KBM-7 (cell line): ENCODE results near the gene HHAT.

ENCODE experiments used
- DNase-seq: peaks from one replicate; pipeline ENCODE4 v3.0.0-alpha.2; 2015
- in situ Hi-C: fragments of 300-500 bp; cut with MboI; formaldehyde crosslinking; loops from 2 replicates; pipeline ENCODE4 v1.14.3; 2020; ENCODE audit warnings: low sequenced_read_pairs, low pct_unique_long_range_greater_than_20kb, mixed read lengths

HHAT gene

GRCh38 chr1:210600421-210601159 is 271.9 kb downstream of the HHAT start:
- DNase-seq, result no peak
- in situ Hi-C loops, result no loop called here

DNA sequence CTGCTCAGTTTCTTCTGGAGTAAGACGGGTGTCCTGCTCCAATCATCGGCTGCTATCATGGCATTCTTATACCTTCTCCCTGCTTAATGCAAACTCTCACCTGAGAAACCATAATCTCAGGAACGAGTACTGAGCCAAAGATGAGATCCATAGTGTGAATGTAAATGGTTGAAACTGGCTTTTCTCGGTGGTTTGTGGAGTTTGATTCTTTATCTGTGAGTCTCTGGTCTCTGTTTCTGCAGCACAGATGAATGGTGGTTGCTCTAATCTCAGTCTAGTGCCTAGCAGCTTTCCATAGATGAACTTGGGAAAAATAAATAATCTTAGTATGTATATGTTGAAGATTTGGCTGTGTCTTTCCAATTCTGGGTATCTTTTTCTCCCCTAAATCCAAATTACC is 274.4 kb downstream of the HHAT start:
- no peak for DNase-seq
- in situ Hi-C loops, result no loop called here

GRCh38 chr1:210605099-210605498 is 276.4 kb downstream of the HHAT start:
- no peak for DNase-seq
- in situ Hi-C loops, result no loop called here

GRCh38 chr1:210607361-210607760 is 278.7 kb downstream of the HHAT start:
- DNase-seq, result no peak
- in situ Hi-C loops, result no loop called here

DNA sequence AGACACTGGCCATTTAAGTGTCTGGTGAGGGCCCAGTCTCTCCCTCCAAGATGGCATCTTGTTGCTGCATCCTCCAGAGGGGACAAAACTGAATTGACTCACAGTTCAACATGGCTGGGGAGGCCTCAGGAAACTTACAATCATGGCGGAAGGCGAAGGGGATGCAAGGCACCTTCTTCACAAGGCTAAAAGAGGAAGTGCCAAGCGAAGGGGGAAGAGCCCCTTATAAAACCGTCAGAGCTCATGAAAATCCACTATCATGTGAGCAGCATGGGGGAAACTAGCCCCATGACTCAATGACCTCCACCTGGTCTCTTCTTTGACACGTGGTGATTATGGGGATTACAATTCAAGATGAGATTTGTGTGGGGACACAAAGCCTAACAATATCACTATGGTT is 280.1 kb downstream of the HHAT start:
- peak; percentile 2 for DNase-seq

DNA sequence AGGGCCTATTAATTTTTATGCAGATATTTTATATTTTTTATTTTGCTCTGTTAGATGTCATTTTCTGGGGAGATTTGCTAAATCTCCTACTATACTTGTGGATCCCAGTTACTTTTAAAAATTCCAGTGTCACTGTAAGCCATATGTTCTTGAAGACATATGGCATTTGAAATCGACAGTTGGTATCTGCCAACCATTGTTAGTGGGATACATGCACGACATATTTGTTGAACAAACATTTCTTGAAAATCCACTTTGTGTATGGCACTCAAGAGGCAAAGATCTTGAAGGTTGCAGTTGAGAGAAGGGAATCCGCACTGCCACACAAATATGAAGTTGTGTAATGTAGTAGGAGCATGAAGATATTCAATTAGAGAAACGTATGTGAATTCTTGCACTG is 287.7 kb downstream of the HHAT start:
- in situ Hi-C loops, result no loop called here
- DNase-seq, result no peak

More for the DNA sequence above, 280.1 kb downstream of the HHAT start:
- in situ Hi-C loops, result no loop called here

DNA sequence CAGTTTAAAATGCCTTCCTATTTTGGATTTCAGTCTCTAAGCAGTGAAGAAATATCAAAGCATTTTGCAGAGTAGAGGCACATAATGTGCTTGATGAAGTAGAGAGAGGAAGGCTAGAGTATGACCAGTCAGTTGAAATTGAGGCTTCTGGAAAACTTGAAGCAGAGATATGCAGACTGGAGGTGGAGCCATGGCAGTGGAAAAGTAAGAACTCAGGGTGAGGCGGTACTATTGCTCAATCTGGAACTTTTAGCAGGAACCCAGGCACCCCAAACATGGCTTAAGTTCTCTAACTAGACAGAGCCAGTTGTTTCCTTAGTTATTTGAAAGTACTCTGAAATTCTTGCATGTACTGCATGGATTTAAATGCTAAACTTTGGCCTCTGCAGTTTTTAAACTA is 288.6 kb downstream of the HHAT start:
- DNase-seq, result no peak
- in situ Hi-C loops, result no loop called here

- no peak for DNase-seq
- in situ Hi-C loops, result no loop called here
Measured at GRCh38 chr1:210618369-210618768, 289.7 kb downstream of the HHAT start.

DNA sequence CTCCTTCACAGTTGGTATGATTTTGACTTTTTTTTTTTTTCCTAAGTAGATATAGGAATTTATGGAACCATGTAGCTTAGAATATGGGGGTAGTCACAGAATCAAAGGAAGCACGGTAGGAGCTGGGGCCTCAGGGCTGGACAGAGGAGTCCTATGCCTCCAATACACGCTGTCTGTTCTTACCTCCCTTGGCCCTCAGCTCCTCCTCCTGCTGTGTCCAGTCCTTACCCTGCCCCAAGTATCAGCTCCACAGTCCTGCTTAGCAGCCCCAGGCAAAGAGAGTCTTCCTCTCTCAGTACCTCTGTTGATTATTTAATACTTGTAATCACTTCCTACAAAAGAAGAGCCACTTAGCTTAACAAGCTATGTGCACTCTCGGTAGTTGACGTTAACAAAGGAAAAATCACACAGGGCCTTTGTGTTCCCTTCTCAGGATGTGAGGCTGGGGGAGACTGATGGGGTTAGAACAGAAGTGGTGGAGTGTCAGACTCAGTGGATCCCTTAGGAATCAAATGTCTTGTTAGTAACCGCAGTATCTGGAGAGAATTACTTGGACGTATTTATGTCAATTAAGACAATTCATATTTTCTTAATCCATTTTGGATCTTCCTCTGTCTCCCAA is 292.3 kb downstream of the HHAT start:
- in situ Hi-C loops, result no loop called here

GRCh38 chr1:210621712-210622111 is 293.0 kb downstream of the HHAT start:
- in situ Hi-C loops, result no loop called here

More for the DNA sequence above, 292.3 kb downstream of the HHAT start:
- no peak for DNase-seq

GRCh38 chr1:210624722-210625121 is 296.0 kb downstream of the HHAT start:
- in situ Hi-C loops, result no loop called here

More at GRCh38 chr1:210621712-210622111, 293.0 kb downstream of the HHAT start:
- DNase-seq, result no peak

GRCh38 chr1:210625715-210626114 is 297.0 kb downstream of the HHAT start:
- DNase-seq, result no peak
- in situ Hi-C loops, result no loop called here

More at GRCh38 chr1:210624722-210625121, 296.0 kb downstream of the HHAT start:
- DNase-seq, result no peak

GRCh38 chr1:210626341-210626740 is 297.6 kb downstream of the HHAT start:
- in situ Hi-C loops, result no loop called here
- DNase-seq, result no peak

- DNase-seq, result no peak
- in situ Hi-C loops, result no loop called here
Measured at GRCh38 chr1:210627755-210628154, 299.1 kb downstream of the HHAT start.

- in situ Hi-C loops, result no loop called here
Measured at GRCh38 chr1:210629276-210629675, 300.6 kb downstream of the HHAT start.

GRCh38 chr1:210631399-210631798 is 302.7 kb downstream of the HHAT start:
- in situ Hi-C loops, result no loop called here
- no peak for DNase-seq

More at GRCh38 chr1:210629276-210629675, 300.6 kb downstream of the HHAT start:
- no peak for DNase-seq

DNA sequence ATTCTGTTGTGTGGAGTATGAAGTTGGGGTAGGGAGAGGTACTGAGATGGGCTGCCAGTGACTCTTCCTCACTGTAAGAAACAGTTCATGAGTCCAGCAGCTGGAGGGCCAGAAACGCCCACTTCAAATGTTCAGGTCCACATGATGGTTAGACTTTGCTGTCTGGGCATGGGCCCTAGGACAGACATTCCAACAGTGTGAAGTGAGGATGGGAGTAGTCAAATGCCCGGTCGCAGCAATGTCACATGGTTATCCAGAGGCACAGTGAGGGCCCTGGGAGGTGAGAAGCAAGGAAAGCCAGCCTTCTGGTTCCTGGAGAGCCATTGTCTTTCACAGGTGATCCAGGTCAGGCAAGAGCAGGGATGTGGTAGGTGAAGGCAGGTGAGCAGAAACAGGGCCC is 304.4 kb downstream of the HHAT start:
- no peak for DNase-seq
- in situ Hi-C loops, result no loop called here

GRCh38 chr1:210633636-210634035 is 304.9 kb downstream of the HHAT start:
- no peak for DNase-seq
- in situ Hi-C loops, result no loop called here

GRCh38 chr1:210635108-210635507 is 306.4 kb downstream of the HHAT start:
- DNase-seq, result no peak
- in situ Hi-C loops, result no loop called here

DNA sequence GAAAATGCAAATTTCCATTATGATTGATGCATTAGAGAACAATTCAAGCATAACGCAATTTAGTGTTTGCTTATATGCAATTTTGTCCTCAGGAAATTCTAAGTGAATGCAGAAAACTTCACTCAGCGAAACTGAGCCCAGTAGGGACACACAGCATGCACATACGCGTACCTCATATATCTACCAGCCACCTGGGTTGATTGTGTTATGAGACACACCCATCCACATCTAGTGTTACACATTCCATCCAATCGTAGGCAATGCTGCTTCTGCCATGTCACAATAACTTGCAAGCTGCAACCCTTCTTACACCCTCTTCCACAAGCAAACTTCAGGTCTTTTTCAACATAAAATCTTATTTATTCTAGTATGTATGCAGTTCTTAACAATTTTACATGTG is 312.9 kb downstream of the HHAT start:
- in situ Hi-C loops, result no loop called here
- DNase-seq, result no peak
